ENCODE data around the gene NFIC. TPM values are rescaled to one million over a fixed set of nuclear protein-coding genes. Genes with fewer than 3 reads are reported as not detected.

The NFIC gene
- total RNA-seq, 2 experiments from 2014 or later = 1.5 to 1.7 TPM

DNA sequence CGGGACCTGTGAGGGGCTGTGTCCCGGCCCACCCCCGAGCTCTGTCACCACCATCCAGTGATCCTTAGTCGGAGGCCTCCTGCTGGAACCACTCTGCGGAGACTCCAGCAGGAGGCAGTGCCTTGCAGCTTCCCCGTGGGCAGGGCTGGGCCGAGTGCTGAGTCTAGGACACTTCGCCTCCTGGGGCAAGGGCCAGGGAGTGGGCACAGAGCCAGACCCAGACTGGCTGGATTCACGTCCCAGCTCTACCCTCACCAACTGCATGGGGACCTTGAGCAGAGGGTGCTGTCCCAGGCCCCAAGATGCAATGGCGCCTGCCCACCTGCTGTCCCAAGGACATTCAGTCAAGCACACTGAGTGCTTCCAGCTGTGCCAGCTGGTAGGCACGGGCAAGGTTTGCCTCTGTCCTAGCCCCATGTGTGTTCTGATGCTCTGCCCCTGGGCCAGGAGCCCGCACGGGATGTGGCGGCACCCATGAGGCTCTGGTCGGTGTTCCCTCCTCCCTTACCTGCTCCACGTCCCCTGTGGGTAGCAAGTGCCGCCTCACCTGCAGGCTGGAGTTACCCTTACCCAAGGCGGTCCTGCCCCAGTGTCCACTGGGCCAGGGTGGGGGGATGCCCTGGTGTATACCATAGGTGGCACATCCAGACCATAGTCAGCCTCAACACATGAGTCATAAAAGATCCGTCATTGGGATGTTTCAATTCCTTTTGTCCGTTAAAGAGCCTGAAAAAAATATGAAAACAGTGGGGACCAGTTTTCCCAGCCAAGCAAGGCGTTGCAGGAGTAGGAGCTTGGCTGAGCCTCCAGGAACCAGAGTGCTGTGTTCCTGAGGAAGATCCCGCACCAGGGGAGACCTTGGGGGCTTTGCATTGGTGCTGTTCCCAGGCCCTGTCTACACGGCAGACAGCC, 147.1 kb downstream of the NFIC start:
- peaks cover 16% of the 10 kb centered on the region for H3K4me1 ChIP-seq (ENCODE audit: insufficient read depth, low read length, poor library complexity, severe bottlenecking)
- H3K4me3 ChIP-seq (ENCODE audit: low read depth, low read length, poor library complexity, severe bottlenecking) = no peak overlapping the region
- H2AFZ ChIP-seq (ENCODE audit: low read length) = no peak overlapping the region
- ChIA-PET CTCF (ENCODE audit: unreplicated experiment) (no interaction called here), POLR2A (interaction anchor here (0.7 kb wide), 1 partner anchor 1418 kb away, joined by 3 read pairs; no protein-coding TSS in a partner anchor)
- H3K36me3 ChIP-seq (ENCODE audit: insufficient read depth, low read length) = peaks cover 29% of the 10 kb centered on the region; the same call in 1 of the 2 replicates
- no TSS peak for BruUV-seq (replicated peaks)
- DNase-seq (ENCODE audit: low spot score) = no peak
- no peaks in the 10 kb centered on the region for H3K9me2 ChIP-seq (ENCODE audit: insufficient read depth, low read length)
- intact Hi-C loops (cut with micrococcal nuclease; ENCODE audit: unreplicated experiment) = no loop called here
- TF ChIP-seq, protein P1, sequence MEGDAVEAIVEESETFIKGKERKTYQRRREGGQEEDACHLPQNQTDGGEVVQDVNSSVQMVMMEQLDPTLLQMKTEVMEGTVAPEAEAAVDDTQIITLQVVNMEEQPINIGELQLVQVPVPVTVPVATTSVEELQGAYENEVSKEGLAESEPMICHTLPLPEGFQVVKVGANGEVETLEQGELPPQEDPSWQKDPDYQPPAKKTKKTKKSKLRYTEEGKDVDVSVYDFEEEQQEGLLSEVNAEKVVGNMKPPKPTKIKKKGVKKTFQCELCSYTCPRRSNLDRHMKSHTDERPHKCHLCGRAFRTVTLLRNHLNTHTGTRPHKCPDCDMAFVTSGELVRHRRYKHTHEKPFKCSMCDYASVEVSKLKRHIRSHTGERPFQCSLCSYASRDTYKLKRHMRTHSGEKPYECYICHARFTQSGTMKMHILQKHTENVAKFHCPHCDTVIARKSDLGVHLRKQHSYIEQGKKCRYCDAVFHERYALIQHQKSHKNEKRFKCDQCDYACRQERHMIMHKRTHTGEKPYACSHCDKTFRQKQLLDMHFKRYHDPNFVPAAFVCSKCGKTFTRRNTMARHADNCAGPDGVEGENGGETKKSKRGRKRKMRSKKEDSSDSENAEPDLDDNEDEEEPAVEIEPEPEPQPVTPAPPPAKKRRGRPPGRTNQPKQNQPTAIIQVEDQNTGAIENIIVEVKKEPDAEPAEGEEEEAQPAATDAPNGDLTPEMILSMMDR (conservative IDR thresholded peaks at IDR 0.05; ENCODE audit: low read length) = no peak
- no peak for TF ChIP-seq EZH2phosphoT487 (IDR thresholded peaks at IDR 0.05; ENCODE audit: borderline replicate concordance, low read depth, low read length)
- no peak overlapping the region for H3K4me2 ChIP-seq (ENCODE audit: low read length)
- no peaks in the 10 kb centered on the region for H3K9me3 ChIP-seq (ENCODE audit: low read length)
- H4K20me1 ChIP-seq (ENCODE audit: insufficient read depth, low read length) = no peaks in the 10 kb centered on the region; the same call in 1 of the 2 replicates
- peaks cover 15% of the 10 kb centered on the region; the same call in 1 of the 2 replicates for H3K79me2 ChIP-seq (ENCODE audit: insufficient read depth, low read depth, low read length)
- no peak overlapping the region for H3K27ac ChIP-seq (ENCODE audit: low read depth, low read length, poor library complexity, severe bottlenecking)

DNA sequence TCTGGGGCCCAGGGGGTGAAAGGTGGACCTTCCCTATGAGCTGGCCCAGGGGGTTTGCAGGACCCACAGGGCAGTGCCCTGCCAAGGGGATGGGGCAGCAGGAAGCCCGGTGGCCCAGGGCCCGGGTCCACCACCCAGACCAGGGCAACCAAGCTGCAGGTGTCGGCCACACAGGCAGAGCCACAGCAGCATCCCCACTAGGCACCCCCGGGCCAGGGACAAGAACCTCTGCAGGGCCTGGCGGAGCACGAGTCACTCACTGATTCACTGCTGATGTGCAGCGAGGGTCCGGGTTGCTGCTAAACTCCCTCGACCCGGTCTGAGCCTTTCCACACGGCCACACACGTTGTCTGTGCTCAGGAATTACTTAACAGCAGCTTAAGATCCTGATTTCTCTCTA, 148.5 kb downstream of the NFIC start:
- Histone ChIP-seq H3K36me3 (ENCODE audit: insufficient read depth, low read length) (peaks cover 28% of the 10 kb centered on the region; the same call in 1 of the 2 replicates), H3K4me1 (ENCODE audit: insufficient read depth, low read length, poor library complexity, severe bottlenecking) (peaks cover 16% of the 10 kb centered on the region), H3K4me3 (ENCODE audit: low read depth, low read length, poor library complexity, severe bottlenecking) (no peak overlapping the region), H2AFZ (ENCODE audit: low read length) (no peak overlapping the region), H3K4me2 (ENCODE audit: low read length) (no peak overlapping the region), H3K9me2 (ENCODE audit: insufficient read depth, low read length) (no peaks in the 10 kb centered on the region), H3K79me2 (ENCODE audit: insufficient read depth, low read depth, low read length) (peaks cover 4% of the 10 kb centered on the region; the same call in 1 of the 2 replicates), H3K9me3 (ENCODE audit: low read length) (no peaks in the 10 kb centered on the region), H3K27ac (ENCODE audit: low read depth, low read length, poor library complexity, severe bottlenecking) (no peak overlapping the region), H4K20me1 (ENCODE audit: insufficient read depth, low read length) (no peaks in the 10 kb centered on the region; the same call in 1 of the 2 replicates)
- no TSS peak for BruUV-seq (replicated peaks)
- CTCF ChIA-PET (ENCODE audit: unreplicated experiment) = no interaction called here
- POLR2A ChIA-PET = no interaction called here
- no peak for DNase-seq (ENCODE audit: low spot score)
- TF ChIP-seq, protein P1 (conservative IDR thresholded peaks at IDR 0.05; ENCODE audit: low read length) = no peak
- TF ChIP-seq EZH2phosphoT487 (IDR thresholded peaks at IDR 0.05; ENCODE audit: borderline replicate concordance, low read depth, low read length) = no peak
- intact Hi-C loops (cut with micrococcal nuclease; ENCODE audit: unreplicated experiment) = no loop called here
